ENCODE results near the gene SFXN3. TPM values are rescaled to one million over a fixed set of nuclear protein-coding genes. Genes with fewer than 3 reads are reported as not detected.

Gene SFXN3
- total and polyA plus RNA-seq, 2 of the 13 experiments (the other 11 are each of a cell fraction or from before 2014, with no cell fraction given) = 16.8 to 71.5 TPM

- TF ChIP-seq CERS6 (CRISPR knock-in tag; IDR thresholded peaks at IDR 0.05) = no peak
- TF ChIP-seq ZNF709 (CRISPR knock-in tag; IDR thresholded peaks at IDR 0.05) = no peak; the same call in 1 of the 2 replicates
- no peak for TF ChIP-seq SOX13 (IDR thresholded peaks at IDR 0.05)
- TF ChIP-seq SOX13 (CRISPR knock-in tag; conservative IDR thresholded peaks at IDR 0.05 in 1 of 2, IDR thresholded peaks at IDR 0.05 in 1 of 2) = no peak; a peak in 1 of 4 replicates
- peak; percentile 27 for TF ChIP-seq ARNTL (CRISPR knock-in tag; IDR thresholded peaks at IDR 0.05)
- no peak for TF ChIP-seq ZBTB49 (CRISPR knock-in tag; IDR thresholded peaks at IDR 0.05; ENCODE audit: borderline replicate concordance)
- TF ChIP-seq HNF4A (CRISPR knock-in tag; IDR thresholded peaks at IDR 0.05) = peak; percentile 39; the same call in 1 of the 2 replicates
- TF ChIP-seq CSRNP1 (CRISPR knock-in tag; IDR thresholded peaks at IDR 0.05) = no peak; the same call in 1 of the 2 replicates
- no peak for TF ChIP-seq ZNF720 (CRISPR knock-in tag; IDR thresholded peaks at IDR 0.05)
- TF ChIP-seq KMT2A (CRISPR knock-in tag; IDR thresholded peaks at IDR 0.05) = peak; percentile 10; the same call in 1 of the 2 replicates
- TF ChIP-seq ZNF33A (CRISPR knock-in tag; IDR thresholded peaks at IDR 0.05; ENCODE audit: borderline replicate concordance) = no peak
- TF ChIP-seq ZNF530 (CRISPR knock-in tag; IDR thresholded peaks at IDR 0.05; ENCODE audit: low read depth) = no peak
- TF ChIP-seq ZMAT5 (CRISPR knock-in tag; IDR thresholded peaks at IDR 0.05; ENCODE audit: borderline replicate concordance, low read depth) = no peak
- TF ChIP-seq ZSCAN21 (CRISPR knock-in tag; IDR thresholded peaks at IDR 0.05; ENCODE audit: borderline replicate concordance) = no peak
- TF ChIP-seq MLXIP (CRISPR knock-in tag; IDR thresholded peaks at IDR 0.05; ENCODE audit: borderline replicate concordance) = no peak
- TF ChIP-seq CEBPZ (IDR thresholded peaks at IDR 0.05; ENCODE audit: low read length) = no peak
Measured at GRCh38 chr10:100997360-100998182, 33.5 kb upstream of the SFXN3 start (continued).
